Retinal pigment epithelial cell (primary cell): ENCODE measurements around the gene POLE3.

Experiments used
- DNase-seq: peaks from one replicate; pipeline ENCODE4 v3.0.0-alpha.2; 2010; ENCODE audit warnings: low read depth
- H3K4me3 ChIP-seq: 2 replicates; pipeline ENCODE4 v1.5.1; 2011; ENCODE audit warnings: mild to moderate bottlenecking, low read length, control low read depth, moderate library complexity
- CTCF ChIP-seq: conservative IDR thresholded peaks from 2 replicates; pipeline ENCODE4 v1.5.1; 2011; ENCODE audit warnings: low read depth, low read length, control low read depth, inconsistent platforms

POLE3 gene, protein sequence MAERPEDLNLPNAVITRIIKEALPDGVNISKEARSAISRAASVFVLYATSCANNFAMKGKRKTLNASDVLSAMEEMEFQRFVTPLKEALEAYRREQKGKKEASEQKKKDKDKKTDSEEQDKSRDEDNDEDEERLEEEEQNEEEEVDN

GRCh38 chr9:113410207-113410864, at the start of gene POLE3, which contains the start of gene C9orf43:
POLE3 (minus strand) TSS chr9:113410675; CDS start chr9:113410293, 382 bp downstream.
C9orf43 (plus strand) TSS chr9:113410747; CDS start chr9:113413494, 2,747 bp downstream.
- TF ChIP-seq CTCF, result no peak
- peak within 1 kb of the TSS; percentile 89 for H3K4me3 ChIP-seq

GRCh38 chr9:113456235-113456634, 45.8 kb upstream of the POLE3 start:
- no peak for TF ChIP-seq CTCF
- DNase-seq, result no peak
- H3K4me3 ChIP-seq, result no peak overlapping the region

More at GRCh38 chr9:113410207-113410864, at the start of gene POLE3, which contains the start of gene C9orf43:
- DNase-seq, result peak; percentile 85

DNA sequence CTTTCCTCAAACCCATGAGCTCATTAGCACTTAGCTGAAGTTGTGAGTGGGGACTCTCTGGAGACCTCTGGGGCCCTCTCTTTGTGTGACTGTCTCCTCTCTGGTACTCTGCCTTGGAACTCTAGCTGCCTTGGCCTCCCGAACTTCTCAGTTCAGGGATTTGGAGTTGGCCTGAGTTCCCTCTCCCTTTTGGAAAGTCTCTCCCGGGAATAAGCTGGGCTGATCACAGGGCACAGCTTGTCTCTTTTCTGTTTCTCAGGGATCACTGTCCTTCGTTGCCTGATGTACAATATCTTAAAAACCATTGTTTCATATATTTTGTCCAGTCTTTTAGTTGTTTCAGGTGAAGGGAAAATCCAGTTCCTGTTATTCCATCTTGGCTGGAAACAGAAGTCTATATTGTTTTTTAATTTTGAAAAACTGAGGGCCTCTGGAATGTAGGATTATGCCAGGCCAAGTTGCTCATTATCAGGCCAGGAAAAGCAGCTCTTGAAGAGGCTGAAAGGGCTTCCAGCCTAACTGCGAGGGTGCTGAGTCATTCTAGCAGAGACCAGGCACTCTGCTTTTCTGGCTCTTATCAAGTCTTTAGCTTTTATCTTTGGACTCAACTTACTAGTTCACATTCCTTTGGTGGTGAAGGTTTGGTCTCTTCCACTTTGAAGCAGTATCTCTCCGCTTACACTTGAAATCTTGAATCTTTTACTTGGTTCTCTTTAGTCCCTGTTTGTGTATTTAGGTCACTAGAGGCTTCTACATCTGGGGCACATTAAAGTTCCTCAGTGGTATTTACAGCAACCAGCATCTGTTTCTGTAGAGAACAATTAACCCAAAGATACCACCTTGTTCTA, 44.7 kb upstream of the POLE3 start:
- no peak for TF ChIP-seq CTCF
- no peak overlapping the region for H3K4me3 ChIP-seq
- DNase-seq, result peak; percentile 87

- no peak for DNase-seq
- H3K4me3 ChIP-seq, result no peak overlapping the region
- TF ChIP-seq CTCF, result no peak
Measured at GRCh38 chr9:113452113-113452605, 41.7 kb upstream of the POLE3 start.

- no peak overlapping the region for H3K4me3 ChIP-seq
- TF ChIP-seq CTCF, result no peak
- DNase-seq, result no peak
Measured at GRCh38 chr9:113449376-113449775, 38.9 kb upstream of the POLE3 start.

DNA sequence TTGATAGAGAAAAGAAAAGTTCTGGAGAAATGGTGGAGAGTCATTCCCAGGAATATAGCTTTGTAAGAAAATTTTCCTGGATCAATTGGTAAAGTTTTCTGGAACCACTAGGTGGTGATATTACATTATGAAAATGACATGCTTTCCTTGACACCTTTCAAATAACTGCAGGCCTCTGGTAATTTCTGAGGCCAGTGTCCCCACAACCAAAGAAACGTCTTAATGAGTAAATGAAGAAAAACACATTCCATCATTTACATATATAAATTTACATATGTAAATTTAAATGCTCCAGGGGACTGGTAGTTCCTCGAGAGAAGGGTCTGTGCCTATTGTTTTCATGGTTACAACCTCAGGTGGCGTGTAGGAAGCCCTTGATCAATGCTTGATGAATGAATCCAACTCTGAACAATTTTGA, 35.9 kb upstream of the POLE3 start:
- H3K4me3 ChIP-seq, result no peak overlapping the region
- TF ChIP-seq CTCF, result peak; percentile 44
- no peak for DNase-seq
